ENCODE measurements around the gene GABBR1. TPM values are rescaled to one million over a fixed set of nuclear protein-coding genes. Genes with fewer than 3 reads are reported as not detected.
A peak's percentile ranks its signal among the peaks of the same experiment; 100 is the strongest.

GABBR1 gene
- total and polyA plus RNA-seq, 4 donors, result 1.1 to 4.7 (median 1.4) TPM

- Histone ChIP-seq H3K27ac (ENCODE audit: low read depth in 1 of 2, low read length in 2 of 2) (no peak overlapping the region), H3K9me3 (ENCODE audit: control insufficient read depth in 4 of 4, low read length in 3 of 4) (no peaks in the 10 kb centered on the region), H3K27me3 (ENCODE audit: control insufficient read depth in 4 of 4, insufficient read depth in 4 of 4, low read length in 3 of 4) (no peaks in the 10 kb centered on the region), H3K4me3 (ENCODE audit: low read depth in 1 of 3, low read length in 3 of 3) (no peak overlapping the region), H3K4me1 (ENCODE audit: control insufficient read depth in 4 of 4, insufficient read depth in 4 of 4, low read length in 3 of 4) (peaks cover 0 to 15% (median 4%) of the 10 kb centered on the region in 4 donors), H3K9ac (ENCODE audit: low read depth in 1 of 2, low read length in 2 of 2) (no peak overlapping the region), H3K36me3 (ENCODE audit: control insufficient read depth in 4 of 4, insufficient read depth in 3 of 4, low read depth in 1 of 4, low read length in 3 of 4) (no peaks in the 10 kb centered on the region)
- TF ChIP-seq ATF3 (IDR thresholded peaks at IDR 0.05), result no peak
- TF ChIP-seq RAD21 (IDR thresholded peaks at IDR 0.05), result no peak
- no peak for TF ChIP-seq JUND (IDR thresholded peaks at IDR 0.05)
- no peak for TF ChIP-seq FOXA1 (IDR thresholded peaks at IDR 0.05)
- TF ChIP-seq GABPA (IDR thresholded peaks at IDR 0.05 in 1 of 2, conservative IDR thresholded peaks at IDR 0.05 in 1 of 2), result no peak
- TF ChIP-seq RXRA (IDR thresholded peaks at IDR 0.05), result no peak
- TF ChIP-seq, protein P1, sequence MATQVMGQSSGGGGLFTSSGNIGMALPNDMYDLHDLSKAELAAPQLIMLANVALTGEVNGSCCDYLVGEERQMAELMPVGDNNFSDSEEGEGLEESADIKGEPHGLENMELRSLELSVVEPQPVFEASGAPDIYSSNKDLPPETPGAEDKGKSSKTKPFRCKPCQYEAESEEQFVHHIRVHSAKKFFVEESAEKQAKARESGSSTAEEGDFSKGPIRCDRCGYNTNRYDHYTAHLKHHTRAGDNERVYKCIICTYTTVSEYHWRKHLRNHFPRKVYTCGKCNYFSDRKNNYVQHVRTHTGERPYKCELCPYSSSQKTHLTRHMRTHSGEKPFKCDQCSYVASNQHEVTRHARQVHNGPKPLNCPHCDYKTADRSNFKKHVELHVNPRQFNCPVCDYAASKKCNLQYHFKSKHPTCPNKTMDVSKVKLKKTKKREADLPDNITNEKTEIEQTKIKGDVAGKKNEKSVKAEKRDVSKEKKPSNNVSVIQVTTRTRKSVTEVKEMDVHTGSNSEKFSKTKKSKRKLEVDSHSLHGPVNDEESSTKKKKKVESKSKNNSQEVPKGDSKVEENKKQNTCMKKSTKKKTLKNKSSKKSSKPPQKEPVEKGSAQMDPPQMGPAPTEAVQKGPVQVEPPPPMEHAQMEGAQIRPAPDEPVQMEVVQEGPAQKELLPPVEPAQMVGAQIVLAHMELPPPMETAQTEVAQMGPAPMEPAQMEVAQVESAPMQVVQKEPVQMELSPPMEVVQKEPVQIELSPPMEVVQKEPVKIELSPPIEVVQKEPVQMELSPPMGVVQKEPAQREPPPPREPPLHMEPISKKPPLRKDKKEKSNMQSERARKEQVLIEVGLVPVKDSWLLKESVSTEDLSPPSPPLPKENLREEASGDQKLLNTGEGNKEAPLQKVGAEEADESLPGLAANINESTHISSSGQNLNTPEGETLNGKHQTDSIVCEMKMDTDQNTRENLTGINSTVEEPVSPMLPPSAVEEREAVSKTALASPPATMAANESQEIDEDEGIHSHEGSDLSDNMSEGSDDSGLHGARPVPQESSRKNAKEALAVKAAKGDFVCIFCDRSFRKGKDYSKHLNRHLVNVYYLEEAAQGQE (IDR thresholded peaks at IDR 0.05), result no peak
- TF ChIP-seq HNF4A (conservative IDR thresholded peaks at IDR 0.05), result no peak
- DNase-seq (ENCODE audit: low spot score), result no peak
- 90% methylated on average over 2 of the region's 2 CpGs for WGBS
Observed at GRCh38 chr6:29528988-29529560, 103.9 kb downstream of the GABBR1 start.

GRCh38 chr6:29528300-29528931, 104.6 kb downstream of the GABBR1 start:
- H3K9me3 ChIP-seq (ENCODE audit: control insufficient read depth in 4 of 4, low read length in 3 of 4), result no peaks in the 10 kb centered on the region
- H3K4me3 ChIP-seq (ENCODE audit: low read depth in 1 of 3, low read length in 3 of 3), result no peak overlapping the region
- 60% methylated on average over 5 of the region's 5 CpGs for WGBS
- H3K4me1 ChIP-seq (ENCODE audit: control insufficient read depth in 4 of 4, insufficient read depth in 4 of 4, low read length in 3 of 4), result peaks cover 0 to 15% (median 4%) of the 10 kb centered on the region in 4 donors
- TF ChIP-seq JUND (IDR thresholded peaks at IDR 0.05) (no peak), HNF4A (conservative IDR thresholded peaks at IDR 0.05) (peak; percentile 35 to 49), RXRA (IDR thresholded peaks at IDR 0.05) (peak; percentile 79 to 81), SP1 (IDR thresholded peaks at IDR 0.05) (peak; percentile 24), NR2F2 (IDR thresholded peaks at IDR 0.05) (peak; percentile 27), HNF4G (IDR thresholded peaks at IDR 0.05) (no peak)
- H3K27me3 ChIP-seq (ENCODE audit: control insufficient read depth in 4 of 4, insufficient read depth in 4 of 4, low read length in 3 of 4), result no peaks in the 10 kb centered on the region
- H3K27ac ChIP-seq (ENCODE audit: low read depth in 1 of 2, low read length in 2 of 2), result no peak overlapping the region
- DNase-seq (ENCODE audit: low spot score), result no peak
- no peaks in the 10 kb centered on the region for H3K36me3 ChIP-seq (ENCODE audit: control insufficient read depth in 4 of 4, insufficient read depth in 3 of 4, low read depth in 1 of 4, low read length in 3 of 4)
- no peak overlapping the region for H3K9ac ChIP-seq (ENCODE audit: low read depth in 1 of 2, low read length in 2 of 2)

DNA sequence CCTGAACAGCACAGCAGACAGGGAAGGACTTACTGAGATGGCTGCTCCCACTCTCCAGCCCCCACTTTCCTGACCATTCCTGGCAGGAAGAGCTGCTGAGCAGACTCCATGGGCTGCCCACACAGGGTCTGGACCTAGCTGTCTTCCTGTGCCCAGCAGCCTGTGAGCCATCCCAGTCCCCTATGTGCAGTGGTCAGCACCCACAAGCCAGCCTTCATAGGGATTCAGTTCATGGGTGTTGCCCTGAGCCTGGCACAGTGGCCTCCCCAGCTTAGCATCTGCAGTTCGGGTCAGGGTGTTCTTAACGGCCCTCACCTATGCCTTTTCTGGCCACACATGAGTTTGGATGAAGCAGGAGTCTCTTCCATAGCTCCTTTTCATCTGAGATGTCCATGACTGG, 105.4 kb downstream of the GABBR1 start:
- Histone ChIP-seq H3K9ac (ENCODE audit: low read depth in 1 of 2, low read length in 2 of 2) (no peak overlapping the region), H3K27ac (ENCODE audit: low read depth in 1 of 2, low read length in 2 of 2) (no peak overlapping the region), H3K4me1 (ENCODE audit: control insufficient read depth in 4 of 4, insufficient read depth in 4 of 4, low read length in 3 of 4) (peaks cover 0 to 15% (median 4%) of the 10 kb centered on the region in 4 donors), H3K36me3 (ENCODE audit: control insufficient read depth in 4 of 4, insufficient read depth in 3 of 4, low read depth in 1 of 4, low read length in 3 of 4) (no peaks in the 10 kb centered on the region), H3K4me3 (ENCODE audit: low read depth in 1 of 3, low read length in 3 of 3) (no peak overlapping the region), H3K27me3 (ENCODE audit: control insufficient read depth in 4 of 4, insufficient read depth in 4 of 4, low read length in 3 of 4) (no peaks in the 10 kb centered on the region), H3K9me3 (ENCODE audit: control insufficient read depth in 4 of 4, low read length in 3 of 4) (no peaks in the 10 kb centered on the region)
- no peak for TF ChIP-seq SP1 (IDR thresholded peaks at IDR 0.05)
- TF ChIP-seq FOXA2 (IDR thresholded peaks at IDR 0.05), result no peak
- no peak for TF ChIP-seq JUND (IDR thresholded peaks at IDR 0.05)
- 88% methylated on average over 2 of the region's 2 CpGs for WGBS
- DNase-seq (ENCODE audit: low spot score), result no peak
